Tibial nerve (tissue), 3 donors: ENCODE data around the gene KHNYN.

ENCODE experiments used
- POLR2A ChIP-seq, 2 donors: fragments of 450-650 bp; IDR thresholded peaks; one replicate each; pipeline ENCODE4 v1.6.1; 2017; ENCODE audit warnings: antibody characterized with exemption in 2 of 2, mild to moderate bottlenecking in 2 of 2, moderate library complexity in 2 of 2
- TF ChIP-seq, protein P1 (sequence below), 5 experiments: fragments of 200-600 bp in 3 of 5; fragments of 450-650 bp in 2 of 5; sonication (generic) in 3 of 5; IDR thresholded peaks; one replicate each; pipeline ENCODE4 v1.5.1; 2016 to 2019; ENCODE audit warnings: antibody characterized with exemption in 5 of 5, mild to moderate bottlenecking in 3 of 5, moderate library complexity in 2 of 5

DNA sequence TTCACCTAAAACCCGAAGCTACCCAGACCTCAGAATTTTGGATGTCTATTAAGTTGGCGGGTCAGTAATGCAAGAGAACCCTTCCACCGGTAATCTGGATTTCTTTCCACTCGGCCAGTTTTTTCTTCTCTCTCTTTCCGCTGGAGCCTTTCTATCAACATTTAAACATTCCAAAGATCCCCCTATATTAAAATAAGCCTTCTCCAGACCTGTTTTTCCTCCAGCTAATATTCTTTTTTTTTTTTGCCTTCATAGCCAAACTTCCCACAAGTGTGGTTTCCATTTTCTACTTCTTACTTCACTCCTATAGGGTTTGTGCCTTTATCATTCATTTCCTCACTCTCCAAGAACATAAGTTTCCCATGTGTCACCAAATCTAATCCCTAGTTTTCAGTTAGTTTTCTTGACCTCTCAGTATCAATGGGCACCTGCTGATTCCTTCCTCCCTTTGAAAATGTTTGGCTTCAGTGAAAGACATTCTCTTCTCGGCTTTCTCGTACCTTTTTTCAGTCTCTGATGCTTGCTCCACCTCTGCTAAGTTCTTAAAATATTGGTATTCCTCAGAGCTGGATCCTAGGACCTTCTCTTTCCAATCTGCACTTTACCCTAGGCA is 13.4 kb downstream of the KHNYN start:
- TF ChIP-seq, protein P1, sequence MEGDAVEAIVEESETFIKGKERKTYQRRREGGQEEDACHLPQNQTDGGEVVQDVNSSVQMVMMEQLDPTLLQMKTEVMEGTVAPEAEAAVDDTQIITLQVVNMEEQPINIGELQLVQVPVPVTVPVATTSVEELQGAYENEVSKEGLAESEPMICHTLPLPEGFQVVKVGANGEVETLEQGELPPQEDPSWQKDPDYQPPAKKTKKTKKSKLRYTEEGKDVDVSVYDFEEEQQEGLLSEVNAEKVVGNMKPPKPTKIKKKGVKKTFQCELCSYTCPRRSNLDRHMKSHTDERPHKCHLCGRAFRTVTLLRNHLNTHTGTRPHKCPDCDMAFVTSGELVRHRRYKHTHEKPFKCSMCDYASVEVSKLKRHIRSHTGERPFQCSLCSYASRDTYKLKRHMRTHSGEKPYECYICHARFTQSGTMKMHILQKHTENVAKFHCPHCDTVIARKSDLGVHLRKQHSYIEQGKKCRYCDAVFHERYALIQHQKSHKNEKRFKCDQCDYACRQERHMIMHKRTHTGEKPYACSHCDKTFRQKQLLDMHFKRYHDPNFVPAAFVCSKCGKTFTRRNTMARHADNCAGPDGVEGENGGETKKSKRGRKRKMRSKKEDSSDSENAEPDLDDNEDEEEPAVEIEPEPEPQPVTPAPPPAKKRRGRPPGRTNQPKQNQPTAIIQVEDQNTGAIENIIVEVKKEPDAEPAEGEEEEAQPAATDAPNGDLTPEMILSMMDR (IDR thresholded peaks at IDR 0.05) = no peak
- TF ChIP-seq POLR2A (IDR thresholded peaks at IDR 0.05) = no peak
